Glomerular visceral epithelial cell (primary cell): Measurements from ENCODE around the gene SULT2B1.
"Not testable (repeated sequence)": the region's sequence is repeated elsewhere in the genome, so short reads cannot be mapped to it uniquely, and the experiment has no call there.

Experiments
- DNase-seq: peaks from one replicate; pipeline ENCODE4 v3.0.0-alpha.2; 2016; ENCODE audit errors: extremely low spot score

SULT2B1 gene

GRCh38 chr19:48551437-48552302, at the start of gene SULT2B1:
TSS of gene SULT2B1 (plus strand) at chr19:48552172. CDS start at chr19:48552253, 81 bp downstream.
- no peak for DNase-seq

DNA sequence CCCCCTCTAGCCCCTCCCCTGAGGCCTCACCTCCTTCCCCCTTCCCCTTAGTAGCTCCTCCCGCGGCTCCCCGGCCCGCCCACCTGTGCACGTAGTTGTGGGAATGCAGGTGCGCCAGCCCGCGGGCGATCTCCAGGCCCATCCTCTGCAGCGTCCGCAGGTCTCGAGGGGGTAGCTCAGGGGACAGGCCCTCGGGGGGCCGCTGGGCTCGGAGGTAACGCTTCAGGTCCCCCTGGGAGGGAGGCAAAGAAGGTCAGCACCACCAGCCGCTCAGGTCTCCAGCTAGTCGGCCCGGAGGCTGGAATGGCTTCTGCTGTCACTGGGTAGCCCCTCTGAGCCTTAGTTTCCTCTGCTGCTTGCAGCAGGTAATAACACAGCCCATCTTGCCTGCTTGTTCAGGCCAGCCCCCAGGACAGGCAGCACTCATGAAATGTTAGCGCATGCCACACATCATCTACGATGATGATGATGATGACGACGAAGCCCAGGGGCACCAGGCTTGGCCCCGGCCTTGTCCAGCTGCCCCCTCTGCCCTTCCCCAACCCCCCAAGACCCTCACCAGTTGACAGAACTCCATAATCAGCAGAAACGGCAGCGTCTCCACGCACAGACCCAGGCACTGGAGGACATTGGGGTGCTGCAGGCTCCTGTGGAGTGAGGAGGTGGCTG, 49.5 kb upstream of the SULT2B1 start:
- DNase-seq = no peak

DNA sequence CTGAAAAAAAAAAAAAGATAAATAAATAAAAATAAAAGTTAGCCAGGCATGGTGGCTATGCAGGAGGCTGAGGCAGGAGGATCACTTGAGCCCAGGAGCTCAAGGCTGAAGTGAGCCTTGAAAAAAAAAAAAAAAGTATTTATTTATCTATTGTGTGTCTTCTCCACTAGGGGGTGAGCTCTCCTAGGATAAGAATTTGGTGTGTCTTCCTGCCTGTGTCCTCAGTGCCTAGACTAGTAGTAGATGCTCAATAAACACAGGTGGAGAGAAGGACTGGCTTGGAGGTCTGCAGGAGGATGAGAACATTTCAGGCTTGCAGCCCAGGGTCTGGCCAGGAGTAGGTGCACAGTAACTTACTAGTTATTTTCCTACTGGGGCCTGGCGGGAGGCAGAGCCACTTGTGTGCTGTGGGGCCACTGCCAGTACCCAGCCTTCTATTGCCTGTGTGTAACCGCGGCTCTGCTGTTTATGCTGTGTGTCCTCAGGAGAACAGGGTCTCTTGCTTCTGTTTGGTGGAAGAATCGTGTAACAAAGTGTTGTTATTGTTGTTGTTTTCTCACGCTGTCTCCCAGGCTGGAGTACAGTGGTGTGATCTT, 45.7 kb upstream of the SULT2B1 start:
- DNase-seq = peak; percentile 58

DNA sequence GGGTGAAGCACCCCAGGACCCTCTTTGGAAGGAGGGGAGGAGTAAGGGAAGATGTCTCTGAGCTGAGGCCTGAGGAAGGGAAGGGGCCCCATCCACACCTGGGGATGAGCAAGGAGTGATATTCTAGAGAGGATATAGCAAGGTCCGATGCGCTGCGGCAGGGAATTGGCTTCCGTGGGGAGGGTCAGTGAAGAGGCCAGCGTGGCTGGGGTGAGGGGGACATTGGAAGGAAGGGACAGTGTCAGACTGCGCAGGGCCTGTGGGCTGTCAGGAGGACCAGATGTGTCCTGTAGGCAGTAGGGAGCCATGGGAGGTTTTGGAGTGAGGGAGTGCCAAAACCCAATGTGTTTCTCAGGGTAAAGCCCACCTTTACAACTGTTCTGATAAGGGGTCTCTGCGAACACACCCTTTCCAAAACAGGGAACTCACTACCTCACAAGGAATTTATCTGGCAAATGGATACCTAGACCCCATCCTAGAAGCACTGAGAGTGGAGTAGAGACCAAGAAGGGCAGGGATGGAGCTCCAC, 44.0 kb upstream of the SULT2B1 start:
- no peak for DNase-seq

GRCh38 chr19:48508729-48509411, 43.1 kb upstream of the SULT2B1 start:
- no peak for DNase-seq

GRCh38 chr19:48509467-48510194, 42.3 kb upstream of the SULT2B1 start:
- DNase-seq = no peak

- DNase-seq = no peak
These were observed 41.3 kb upstream of the SULT2B1 start for GRCh38 chr19:48510421-48511268.

- no peak for DNase-seq
These were observed 40.6 kb upstream of the SULT2B1 start for GRCh38 chr19:48511321-48511731.

GRCh38 chr19:48511800-48512503, 40.0 kb upstream of the SULT2B1 start, which contains the start of gene LMTK3:
TSS of gene LMTK3 (minus strand) at chr19:48511835. CDS start at chr19:48511576, 259 bp downstream.
- DNase-seq = no peak

DNA sequence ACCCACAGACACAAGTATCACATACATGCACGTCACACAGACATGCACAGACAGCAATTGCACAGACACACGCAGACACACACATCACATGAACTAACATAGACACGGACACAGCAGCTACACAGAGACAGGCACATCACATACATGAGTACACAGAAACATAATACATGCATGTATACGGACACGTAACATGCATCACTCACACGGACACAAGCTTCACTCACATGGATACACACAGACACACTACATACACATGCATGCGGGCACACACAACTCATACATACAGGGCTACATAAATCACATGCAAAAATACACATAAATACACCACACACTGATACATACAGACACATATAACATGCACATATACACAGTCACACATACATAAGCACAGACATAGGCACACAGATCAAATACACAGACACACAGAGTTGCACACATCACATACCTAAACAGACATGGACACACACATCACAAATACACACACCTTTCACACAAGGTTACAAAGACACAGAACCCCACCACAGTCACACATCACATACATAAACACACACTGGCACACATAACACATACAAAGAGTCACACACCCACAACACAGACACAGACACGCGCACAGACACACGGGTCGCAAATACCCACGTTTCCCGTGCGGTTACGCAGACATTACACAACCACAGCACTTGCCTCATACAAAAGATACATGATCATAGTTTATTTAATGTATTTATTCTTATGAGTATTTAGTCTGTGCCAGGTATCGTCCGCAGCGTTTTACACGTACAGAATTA, 39.3 kb upstream of the SULT2B1 start:
- no peak for DNase-seq

GRCh38 chr19:48513289-48514122, 38.5 kb upstream of the SULT2B1 start:
- peak; percentile 57 for DNase-seq

DNA sequence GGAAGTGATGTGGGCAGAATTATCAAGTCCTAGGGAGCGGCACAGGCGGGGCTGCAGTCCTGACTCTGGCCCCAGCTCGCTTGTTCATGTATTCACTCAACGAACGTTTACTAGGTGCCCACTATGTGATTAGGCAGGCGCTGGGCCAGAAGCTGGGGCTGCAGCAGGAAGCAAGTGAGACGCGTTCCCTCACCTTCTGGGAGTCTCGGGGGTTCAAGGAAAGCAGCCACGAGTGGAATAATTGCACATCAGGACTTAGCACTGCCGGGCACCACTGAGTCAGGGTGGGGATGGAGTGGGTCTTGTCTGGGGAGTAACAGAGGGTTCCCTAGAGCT, 37.9 kb upstream of the SULT2B1 start:
- DNase-seq = no peak

- DNase-seq = no peak
These were observed 35.4 kb upstream of the SULT2B1 start for GRCh38 chr19:48516536-48516935.

DNA sequence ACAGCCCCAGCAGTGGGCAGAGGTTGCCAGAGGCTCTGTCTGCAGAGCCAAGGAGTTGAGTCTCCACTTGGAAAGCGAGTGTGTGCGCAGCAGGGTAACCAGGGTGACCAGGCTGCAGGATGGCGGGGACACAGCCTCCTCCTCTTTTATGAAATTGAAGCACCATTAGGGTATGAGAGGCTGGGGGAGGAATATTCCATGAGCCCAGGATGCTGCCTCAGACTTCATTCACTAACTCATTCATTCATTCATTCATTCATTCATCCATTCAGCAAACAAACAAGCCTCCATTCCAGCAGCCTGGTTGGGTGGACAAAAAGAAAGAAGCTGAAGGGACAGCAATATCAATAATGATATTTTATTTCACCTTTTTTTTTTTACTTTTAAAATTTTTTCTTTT, 33.8 kb upstream of the SULT2B1 start:
- no peak for DNase-seq

GRCh38 chr19:48519426-48519825, 32.5 kb upstream of the SULT2B1 start:
- not testable (repeated sequence) for DNase-seq

- DNase-seq = no peak
These were observed 31.8 kb upstream of the SULT2B1 start for GRCh38 chr19:48520134-48520533.

DNA sequence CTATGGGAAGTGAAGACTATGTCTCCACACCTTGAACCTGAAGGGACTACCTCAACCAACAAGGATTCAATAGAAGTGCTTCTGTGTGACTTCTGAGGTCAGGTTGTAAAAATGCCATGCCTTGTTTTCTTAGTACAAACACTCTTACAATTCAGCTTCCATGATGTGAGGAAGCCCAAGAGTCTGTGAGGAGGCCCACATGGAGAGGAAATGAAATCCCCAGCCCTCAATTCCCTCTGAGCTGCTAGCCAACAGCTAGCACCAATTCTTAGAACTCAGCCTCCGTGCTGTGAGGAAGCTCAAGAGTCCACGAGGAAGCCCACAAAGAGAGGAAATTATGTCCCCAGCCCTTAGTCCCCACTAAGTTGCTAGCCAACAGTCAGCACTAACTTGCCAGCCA, 27.8 kb upstream of the SULT2B1 start:
- DNase-seq = no peak

- DNase-seq = no peak
These were observed 27.2 kb upstream of the SULT2B1 start for GRCh38 chr19:48524732-48525131.
